G401.6 (cell line): ENCODE results near the gene CWC27.

Experiments used
- FAIRE-seq: peaks from 2 replicates; lab custom pipeline; 2012; peaks lifted over from hg19 to GRCh38; lab: Jason Lieb, UNC

The CWC27 gene

GRCh38 chr5:65037831-65038815 lies 269.4 kb downstream of the CWC27 start:
- no peak for FAIRE-seq

GRCh38 chr5:65041296-65042158 lies 272.8 kb downstream of the CWC27 start:
- no peak for FAIRE-seq

- FAIRE-seq: no peak
These were observed 275.2 kb downstream of the CWC27 start for GRCh38 chr5:65043843-65044359.

- no peak for FAIRE-seq
These were observed 278.5 kb downstream of the CWC27 start for GRCh38 chr5:65047225-65047624.

GRCh38 chr5:65047948-65048690 lies 279.4 kb downstream of the CWC27 start:
- FAIRE-seq: no peak

- no peak for FAIRE-seq
These were observed 281.4 kb downstream of the CWC27 start for GRCh38 chr5:65050140-65050539.

- FAIRE-seq: no peak
These were observed 282.2 kb downstream of the CWC27 start for GRCh38 chr5:65050826-65051498.

GRCh38 chr5:65055938-65056337 lies 287.2 kb downstream of the CWC27 start:
- no peak for FAIRE-seq

- no peak for FAIRE-seq
These were observed 291.2 kb downstream of the CWC27 start for GRCh38 chr5:65059681-65060598.

- FAIRE-seq: no peak
These were observed 292.7 kb downstream of the CWC27 start for GRCh38 chr5:65061250-65061973.

- no peak for FAIRE-seq
These were observed 293.2 kb downstream of the CWC27 start for GRCh38 chr5:65061974-65062353.

GRCh38 chr5:65062469-65063083 lies 293.8 kb downstream of the CWC27 start:
- no peak for FAIRE-seq

- no peak for FAIRE-seq
These were observed 296.3 kb downstream of the CWC27 start for GRCh38 chr5:65065001-65065511.

GRCh38 chr5:65066387-65067146 lies 297.8 kb downstream of the CWC27 start:
- FAIRE-seq: no peak

GRCh38 chr5:65067147-65067506 lies 298.4 kb downstream of the CWC27 start:
- no peak for FAIRE-seq
